ENCODE data around the gene EFCAB9. TPM values are rescaled to one million over a fixed set of nuclear protein-coding genes. Genes with fewer than 3 reads are reported as not detected.

The EFCAB9 gene
- total RNA-seq, 1 experiment from 2014 or later = not detected

DNA sequence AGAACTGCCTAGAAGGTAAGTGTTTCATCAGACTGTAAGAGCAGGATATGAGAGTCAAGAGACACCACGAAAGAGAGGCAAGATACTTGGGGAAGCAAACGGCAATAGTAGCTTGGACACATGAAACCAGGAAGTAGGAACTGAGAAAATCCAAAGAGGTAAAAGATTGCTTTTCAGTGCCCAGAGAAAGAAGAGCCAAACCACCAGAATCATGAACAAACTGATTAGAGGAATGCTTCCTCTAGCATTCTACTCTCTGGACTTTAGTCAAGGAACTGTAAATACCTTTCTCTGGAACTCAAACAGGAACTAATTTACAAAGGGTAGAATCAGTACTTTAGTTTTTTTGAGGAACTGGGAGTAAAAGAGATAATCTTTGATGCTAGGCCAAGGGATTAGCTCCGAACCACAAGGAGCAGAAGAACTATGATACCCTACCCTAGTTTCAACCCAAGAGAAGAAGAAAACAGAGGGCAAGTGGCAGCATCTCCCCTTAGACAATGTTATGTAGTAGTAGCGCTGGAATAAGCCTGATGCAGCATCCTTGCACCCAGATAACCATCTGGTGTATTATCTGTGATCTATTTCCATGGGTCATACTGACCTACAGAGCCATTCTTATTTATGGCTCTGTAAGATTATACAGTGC lies 41.3 kb downstream of the EFCAB9 start (continued):
- TF ChIP-seq ZNF423 (CRISPR knock-in tag; IDR thresholded peaks at IDR 0.05) (no peak), KAT7 (CRISPR knock-in tag; IDR thresholded peaks at IDR 0.05; ENCODE audit: borderline replicate concordance) (no peak), SMAD3 (CRISPR knock-in tag; IDR thresholded peaks at IDR 0.05; ENCODE audit: borderline replicate concordance) (no peak), ETV6 (CRISPR knock-in tag; IDR thresholded peaks at IDR 0.05) (no peak), PRRX2 (CRISPR knock-in tag; IDR thresholded peaks at IDR 0.05) (no peak), ZNF232 (CRISPR knock-in tag; IDR thresholded peaks at IDR 0.05) (no peak), NR1H2 (CRISPR knock-in tag; IDR thresholded peaks at IDR 0.05) (no peak), NR2C2 (CRISPR knock-in tag; IDR thresholded peaks at IDR 0.05) (no peak), ZNF396 (CRISPR knock-in tag; IDR thresholded peaks at IDR 0.05; ENCODE audit: borderline replicate concordance) (no peak)
- TF ChIP-seq, protein P1, sequence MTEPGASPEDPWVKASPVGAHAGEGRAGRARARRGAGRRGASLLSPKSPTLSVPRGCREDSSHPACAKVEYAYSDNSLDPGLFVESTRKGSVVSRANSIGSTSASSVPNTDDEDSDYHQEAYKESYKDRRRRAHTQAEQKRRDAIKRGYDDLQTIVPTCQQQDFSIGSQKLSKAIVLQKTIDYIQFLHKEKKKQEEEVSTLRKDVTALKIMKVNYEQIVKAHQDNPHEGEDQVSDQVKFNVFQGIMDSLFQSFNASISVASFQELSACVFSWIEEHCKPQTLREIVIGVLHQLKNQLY (CRISPR knock-in tag; IDR thresholded peaks at IDR 0.05) = no peak
- TF ChIP-seq, protein P2, sequence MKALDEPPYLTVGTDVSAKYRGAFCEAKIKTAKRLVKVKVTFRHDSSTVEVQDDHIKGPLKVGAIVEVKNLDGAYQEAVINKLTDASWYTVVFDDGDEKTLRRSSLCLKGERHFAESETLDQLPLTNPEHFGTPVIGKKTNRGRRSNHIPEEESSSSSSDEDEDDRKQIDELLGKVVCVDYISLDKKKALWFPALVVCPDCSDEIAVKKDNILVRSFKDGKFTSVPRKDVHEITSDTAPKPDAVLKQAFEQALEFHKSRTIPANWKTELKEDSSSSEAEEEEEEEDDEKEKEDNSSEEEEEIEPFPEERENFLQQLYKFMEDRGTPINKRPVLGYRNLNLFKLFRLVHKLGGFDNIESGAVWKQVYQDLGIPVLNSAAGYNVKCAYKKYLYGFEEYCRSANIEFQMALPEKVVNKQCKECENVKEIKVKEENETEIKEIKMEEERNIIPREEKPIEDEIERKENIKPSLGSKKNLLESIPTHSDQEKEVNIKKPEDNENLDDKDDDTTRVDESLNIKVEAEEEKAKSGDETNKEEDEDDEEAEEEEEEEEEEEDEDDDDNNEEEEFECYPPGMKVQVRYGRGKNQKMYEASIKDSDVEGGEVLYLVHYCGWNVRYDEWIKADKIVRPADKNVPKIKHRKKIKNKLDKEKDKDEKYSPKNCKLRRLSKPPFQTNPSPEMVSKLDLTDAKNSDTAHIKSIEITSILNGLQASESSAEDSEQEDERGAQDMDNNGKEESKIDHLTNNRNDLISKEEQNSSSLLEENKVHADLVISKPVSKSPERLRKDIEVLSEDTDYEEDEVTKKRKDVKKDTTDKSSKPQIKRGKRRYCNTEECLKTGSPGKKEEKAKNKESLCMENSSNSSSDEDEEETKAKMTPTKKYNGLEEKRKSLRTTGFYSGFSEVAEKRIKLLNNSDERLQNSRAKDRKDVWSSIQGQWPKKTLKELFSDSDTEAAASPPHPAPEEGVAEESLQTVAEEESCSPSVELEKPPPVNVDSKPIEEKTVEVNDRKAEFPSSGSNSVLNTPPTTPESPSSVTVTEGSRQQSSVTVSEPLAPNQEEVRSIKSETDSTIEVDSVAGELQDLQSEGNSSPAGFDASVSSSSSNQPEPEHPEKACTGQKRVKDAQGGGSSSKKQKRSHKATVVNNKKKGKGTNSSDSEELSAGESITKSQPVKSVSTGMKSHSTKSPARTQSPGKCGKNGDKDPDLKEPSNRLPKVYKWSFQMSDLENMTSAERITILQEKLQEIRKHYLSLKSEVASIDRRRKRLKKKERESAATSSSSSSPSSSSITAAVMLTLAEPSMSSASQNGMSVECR (CRISPR knock-in tag; IDR thresholded peaks at IDR 0.05; ENCODE audit: borderline replicate concordance) = no peak

DNA sequence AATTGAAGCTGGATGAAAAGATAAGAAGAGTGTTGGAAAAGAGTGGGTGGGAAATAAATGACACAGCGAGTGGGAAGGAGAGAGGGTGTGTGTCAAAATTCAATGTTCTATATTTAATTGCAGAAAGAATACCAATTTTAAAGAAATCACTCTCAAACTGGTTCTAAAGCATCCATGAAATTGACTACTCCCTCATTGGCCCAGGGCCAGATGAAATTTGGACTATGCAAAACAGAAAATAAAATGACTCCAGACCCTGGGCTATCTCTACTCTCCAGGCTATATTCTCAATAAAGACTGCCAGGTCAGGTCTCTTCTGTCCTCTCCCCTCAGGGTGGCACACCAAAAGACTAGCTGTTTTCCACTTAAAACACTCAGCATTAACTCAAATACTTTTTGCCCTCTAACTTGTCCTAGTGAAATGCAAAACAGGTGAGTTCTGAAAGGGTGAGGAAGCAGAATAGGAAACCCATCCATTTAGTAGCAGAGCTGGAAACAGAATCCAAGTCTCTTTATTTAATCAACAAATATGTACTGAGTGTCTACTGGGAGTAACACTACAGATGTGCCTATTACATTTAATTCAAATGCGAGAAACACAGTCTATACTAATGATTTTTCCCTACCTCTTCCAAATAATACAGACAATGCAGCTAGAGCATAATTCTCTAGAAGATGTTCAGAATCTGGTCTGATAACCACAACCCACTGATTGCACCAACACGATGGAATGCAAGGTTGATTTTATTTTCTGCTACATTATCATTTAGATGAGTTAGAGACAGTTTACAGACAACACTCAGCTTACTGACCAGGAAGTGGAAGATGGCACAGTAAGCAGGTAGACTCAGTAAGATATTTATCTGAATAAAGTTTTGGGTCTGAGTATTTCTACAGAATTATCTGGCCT lies 42.1 kb downstream of the EFCAB9 start:
- CTCF ChIA-PET = interaction anchor here (0.5 to 1.0 kb wide), 2 partner anchors 47 to 161 kb away, joined by 3 read pairs; no protein-coding TSS in a partner anchor
- TF ChIP-seq, protein P3, sequence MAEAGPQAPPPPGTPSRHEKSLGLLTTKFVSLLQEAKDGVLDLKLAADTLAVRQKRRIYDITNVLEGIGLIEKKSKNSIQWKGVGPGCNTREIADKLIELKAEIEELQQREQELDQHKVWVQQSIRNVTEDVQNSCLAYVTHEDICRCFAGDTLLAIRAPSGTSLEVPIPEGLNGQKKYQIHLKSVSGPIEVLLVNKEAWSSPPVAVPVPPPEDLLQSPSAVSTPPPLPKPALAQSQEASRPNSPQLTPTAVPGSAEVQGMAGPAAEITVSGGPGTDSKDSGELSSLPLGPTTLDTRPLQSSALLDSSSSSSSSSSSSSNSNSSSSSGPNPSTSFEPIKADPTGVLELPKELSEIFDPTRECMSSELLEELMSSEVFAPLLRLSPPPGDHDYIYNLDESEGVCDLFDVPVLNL (CRISPR knock-in tag; IDR thresholded peaks at IDR 0.05; ENCODE audit: borderline replicate concordance, low read depth) = no peak
- no peak for TF ChIP-seq ZBTB21 (CRISPR knock-in tag; IDR thresholded peaks at IDR 0.05; ENCODE audit: borderline replicate concordance)
- no peak for TF ChIP-seq GRHL2 (CRISPR knock-in tag; IDR thresholded peaks at IDR 0.05; ENCODE audit: insufficient replicate concordance, severe bottlenecking)
- TF ChIP-seq SMAD3 (CRISPR knock-in tag; IDR thresholded peaks at IDR 0.05; ENCODE audit: borderline replicate concordance) = no peak
- TF ChIP-seq ZNF317 (CRISPR knock-in tag; IDR thresholded peaks at IDR 0.05; ENCODE audit: borderline replicate concordance, low read depth) = peak; percentile 66; the same call in 1 of the 2 replicates
- TF ChIP-seq, protein P4, sequence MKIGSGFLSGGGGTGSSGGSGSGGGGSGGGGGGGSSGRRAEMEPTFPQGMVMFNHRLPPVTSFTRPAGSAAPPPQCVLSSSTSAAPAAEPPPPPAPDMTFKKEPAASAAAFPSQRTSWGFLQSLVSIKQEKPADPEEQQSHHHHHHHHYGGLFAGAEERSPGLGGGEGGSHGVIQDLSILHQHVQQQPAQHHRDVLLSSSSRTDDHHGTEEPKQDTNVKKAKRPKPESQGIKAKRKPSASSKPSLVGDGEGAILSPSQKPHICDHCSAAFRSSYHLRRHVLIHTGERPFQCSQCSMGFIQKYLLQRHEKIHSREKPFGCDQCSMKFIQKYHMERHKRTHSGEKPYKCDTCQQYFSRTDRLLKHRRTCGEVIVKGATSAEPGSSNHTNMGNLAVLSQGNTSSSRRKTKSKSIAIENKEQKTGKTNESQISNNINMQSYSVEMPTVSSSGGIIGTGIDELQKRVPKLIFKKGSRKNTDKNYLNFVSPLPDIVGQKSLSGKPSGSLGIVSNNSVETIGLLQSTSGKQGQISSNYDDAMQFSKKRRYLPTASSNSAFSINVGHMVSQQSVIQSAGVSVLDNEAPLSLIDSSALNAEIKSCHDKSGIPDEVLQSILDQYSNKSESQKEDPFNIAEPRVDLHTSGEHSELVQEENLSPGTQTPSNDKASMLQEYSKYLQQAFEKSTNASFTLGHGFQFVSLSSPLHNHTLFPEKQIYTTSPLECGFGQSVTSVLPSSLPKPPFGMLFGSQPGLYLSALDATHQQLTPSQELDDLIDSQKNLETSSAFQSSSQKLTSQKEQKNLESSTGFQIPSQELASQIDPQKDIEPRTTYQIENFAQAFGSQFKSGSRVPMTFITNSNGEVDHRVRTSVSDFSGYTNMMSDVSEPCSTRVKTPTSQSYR (CRISPR knock-in tag; IDR thresholded peaks at IDR 0.05) = no peak
- no peak for TF ChIP-seq ELF4 (CRISPR knock-in tag; IDR thresholded peaks at IDR 0.05; ENCODE audit: low read depth)
- no peak for ATAC-seq
- Mint-ChIP-seq H3K27me3 (ENCODE audit: low read depth) (no peaks in the 10 kb centered on the region), H3K36me3 (peaks cover 27% of the 10 kb centered on the region), H3K4me1 (peaks cover 35% of the 10 kb centered on the region), H3K27ac (peak overlapping the region; percentile 57), H3K9me3 (no peaks in the 10 kb centered on the region), H3K4me3 (no peak overlapping the region)
- no peak for DNase-seq (ENCODE audit: low spot score)
- POLR2A ChIA-PET = no interaction called here

Data from WTC11 (cell line).